Measurements from ENCODE around the gene POLQ.
"Not testable (repeated sequence)": the region's sequence is repeated elsewhere in the genome, so short reads cannot be mapped to it uniquely, and the experiment has no call there.

- TF ChIP-seq CTCF (IDR thresholded peaks at IDR 0.05; ENCODE audit: borderline replicate concordance, extremely low read depth, low read length, poor library complexity, severe bottlenecking); EZH2 (IDR thresholded peaks at IDR 0.05; ENCODE audit: borderline replicate concordance, low read depth, low read length, severe bottlenecking): not testable (repeated sequence)
Measured at GRCh38 chr3:121593806-121594205, 48.0 kb upstream of the POLQ start.

All from DND-41 (cell line).